ENCODE measurements around the gene MYO10. TPM values are rescaled to one million over a fixed set of nuclear protein-coding genes. Genes with fewer than 3 reads are reported as not detected.

MYO10 gene
- total and polyA plus RNA-seq, 2 of the 8 experiments (the other 6 are each of a cell fraction or from before 2014, with no cell fraction given), result 21.5 to 107 TPM

GRCh38 chr5:16963821-16964220 lies 27.7 kb upstream of the MYO10 start:
- Histone ChIP-seq H3K4me1 (replicated peaks in 1 of 4; ENCODE audit: control insufficient read depth in 3 of 4, insufficient read depth in 4 of 4, low read length in 3 of 4) (no peaks in the 10 kb centered on the region), H2AK5ac (ENCODE audit: low read depth, low read length) (no peak overlapping the region), H3K79me2 (ENCODE audit: control insufficient read depth in 1 of 2, insufficient read depth in 2 of 2, low read length in 2 of 2) (no peaks in the 10 kb centered on the region), H2BK120ac (replicated peaks; ENCODE audit: low read depth, low read length) (no peak overlapping the region), H3K27me3 (replicated peaks in 1 of 4; ENCODE audit: control insufficient read depth in 3 of 4, extremely low read depth in 1 of 4, insufficient read depth in 3 of 4, low read length in 3 of 4) (no peaks in the 10 kb centered on the region), H3K4me3 (ENCODE audit: extremely low read depth in 1 of 4, insufficient read depth in 2 of 4, low read depth in 3 of 4, low read length in 4 of 4) (no peak overlapping the region), H4K20me1 (replicated peaks in 1 of 2; ENCODE audit: control insufficient read depth in 1 of 2, insufficient read depth in 2 of 2, low read length in 2 of 2) (no peaks in the 10 kb centered on the region), H3K27ac (ENCODE audit: low read depth, low read length) (no peak overlapping the region), H2BK20ac (ENCODE audit: low read length) (no peak overlapping the region), H4K91ac (replicated peaks; ENCODE audit: insufficient read length, low read length) (no peak overlapping the region), H2AFZ (ENCODE audit: low read length) (no peak overlapping the region), H4K8ac (ENCODE audit: extremely low read depth, insufficient read depth, low read length) (no peak overlapping the region), H4K5ac (ENCODE audit: insufficient read length, low read depth, low read length) (no peak overlapping the region), H2BK12ac (ENCODE audit: low read depth, low read length) (no peak overlapping the region), H3K9me3 (ENCODE audit: insufficient read depth in 2 of 2, low read depth in 1 of 2, low read length in 1 of 2) (no peaks in the 10 kb centered on the region), H3K4me2 (ENCODE audit: insufficient read depth in 1 of 2, low read depth in 2 of 2, low read length in 2 of 2) (no peak overlapping the region), H3K4ac (replicated peaks; ENCODE audit: insufficient read length, low read depth, low read length) (no peak overlapping the region), H3K79me1 (ENCODE audit: low read depth, low read length) (no peaks in the 10 kb centered on the region), H3K23me2 (ENCODE audit: low read depth, low read length) (no peaks in the 10 kb centered on the region), H3K9ac (replicated peaks in 1 of 4; ENCODE audit: extremely low read depth in 1 of 4, low read depth in 3 of 4, low read length in 3 of 4) (no peak overlapping the region), H3K23ac (ENCODE audit: insufficient read length) (no peak overlapping the region), H3K18ac (ENCODE audit: extremely low read depth, low read length) (no peak overlapping the region), H3K14ac (ENCODE audit: insufficient read length) (no peak overlapping the region), H2BK15ac (ENCODE audit: low read length) (no peak overlapping the region), H3K36me3 (ENCODE audit: control insufficient read depth in 2 of 4, insufficient read depth in 4 of 4, low read length in 3 of 4) (no peaks in the 10 kb centered on the region), H2BK5ac (ENCODE audit: low read depth, low read length) (no peak overlapping the region), H3K56ac (replicated peaks; ENCODE audit: insufficient read length, low read depth, low read length) (no peak overlapping the region)
- ChIA-PET CTCF (ENCODE audit: partially characterized antibody) (no interaction called here), POLR2A (ENCODE audit: partially characterized antibody) (no interaction called here)
- FAIRE-seq, result no peak
- no peak for DNase-seq (ENCODE audit: low read depth in 1 of 2, low spot score in 2 of 2)
- 83% methylated on average over 6 of the region's 7 CpGs; no CpG with 5 or more reads in 1 of the 2 experiments for WGBS, 2 experiments (ENCODE audit: extremely low coverage in 1 of 2, insufficient coverage in 1 of 2, insufficient read length in 1 of 2, insufficient replicate concordance in 2 of 2, low coverage in 1 of 2, low lambda C conversion rate in 2 of 2, missing lambda C conversion rate in 1 of 2)
- TF ChIP-seq POU5F1 (IDR thresholded peaks at IDR 0.05; ENCODE audit: low read depth, low read length) (no peak), GABPA (IDR thresholded peaks at IDR 0.05; ENCODE audit: borderline replicate concordance, insufficient read depth, low read length) (no peak), RXRA (IDR thresholded peaks at IDR 0.05; ENCODE audit: insufficient read depth, low read depth, low read length) (no peak), KDM4A (IDR thresholded peaks at IDR 0.05; ENCODE audit: low read depth, low read length, severe bottlenecking) (no peak), HDAC6 (IDR thresholded peaks at IDR 0.05; ENCODE audit: low read depth, low read length) (no peak), CTCF (IDR thresholded peaks at IDR 0.05; ENCODE audit: control extremely low read depth in 1 of 3, insufficient read depth in 1 of 3, low read depth in 1 of 3, low read length in 3 of 3) (no peak)
